Activated CD4-positive, alpha-beta T cell treated with anti-CD3 and anti-CD28 coated beads for 36 hours (primary cell): Measurements from ENCODE around the gene LRRC8E. TPM values are rescaled to one million over a fixed set of nuclear protein-coding genes. Genes with fewer than 3 reads are reported as not detected.

Experiments
- ATAC-seq: fragments of 200-7000 bp; cut with Tn5 transposase; one replicate; pipeline ENCODE4 v1.10.0; 2021; ENCODE audit warnings: mild to moderate bottlenecking, moderate library complexity
- CTCF ChIA-PET: fragments of 350-600 bp; sonication (Branson Sonifier 250); formaldehyde crosslinking; loops from one replicate; lab custom pipeline; 2021; ENCODE audit warnings: antibody characterized with exemption; lab: Charles Lee
- POLR2A ChIA-PET: fragments of 350-600 bp; sonication (Branson Sonifier 250); formaldehyde crosslinking; loops from one replicate; lab custom pipeline; 2021; ENCODE audit warnings: antibody characterized with exemption, inconsistent platforms; lab: Charles Lee
- DNase-seq: peaks from one replicate; pipeline ENCODE4 v3.0.0-alpha.2; 2020
- H3K27ac Mint-ChIP-seq: one replicate; pipeline ENCODE4 v1.8.0; 2021; ENCODE audit warnings: mixed read lengths
- H3K27me3 Mint-ChIP-seq: one replicate; pipeline ENCODE4 v1.8.0; 2021; ENCODE audit warnings: mixed read lengths
- H3K36me3 Mint-ChIP-seq: one replicate; pipeline ENCODE4 v1.8.0; 2021; ENCODE audit warnings: low read depth, mixed read lengths
- H3K4me1 Mint-ChIP-seq: one replicate; pipeline ENCODE4 v1.8.0; 2021; ENCODE audit warnings: mixed read lengths
- H3K4me3 Mint-ChIP-seq: one replicate; pipeline ENCODE4 v1.8.0; 2021; ENCODE audit warnings: mild to moderate bottlenecking, moderate library complexity, mixed read lengths
- H3K9me3 Mint-ChIP-seq: one replicate; pipeline ENCODE4 v1.8.0; 2021; ENCODE audit warnings: low read depth, mixed read lengths
- intact Hi-C, 2 experiments: fragments of 100-400 bp; cut with DNase I in 1 of 2; cut with micrococcal nuclease in 1 of 2; formaldehyde crosslinking; loops; one replicate each; pipeline versions ENCODE4 v1.14.2 to v1.15.1; 2022 to 2024; cut with DNase I, micrococcal nuclease
- total RNA-seq, 2 experiments: library from RNA; stranded (reverse); gene quantifications; one replicate each; pipeline ENCODE4 v1.2.3, GENCODE V29; 2021

The LRRC8E gene
- total RNA-seq, 2 experiments from 2014 or later: not detected

DNA sequence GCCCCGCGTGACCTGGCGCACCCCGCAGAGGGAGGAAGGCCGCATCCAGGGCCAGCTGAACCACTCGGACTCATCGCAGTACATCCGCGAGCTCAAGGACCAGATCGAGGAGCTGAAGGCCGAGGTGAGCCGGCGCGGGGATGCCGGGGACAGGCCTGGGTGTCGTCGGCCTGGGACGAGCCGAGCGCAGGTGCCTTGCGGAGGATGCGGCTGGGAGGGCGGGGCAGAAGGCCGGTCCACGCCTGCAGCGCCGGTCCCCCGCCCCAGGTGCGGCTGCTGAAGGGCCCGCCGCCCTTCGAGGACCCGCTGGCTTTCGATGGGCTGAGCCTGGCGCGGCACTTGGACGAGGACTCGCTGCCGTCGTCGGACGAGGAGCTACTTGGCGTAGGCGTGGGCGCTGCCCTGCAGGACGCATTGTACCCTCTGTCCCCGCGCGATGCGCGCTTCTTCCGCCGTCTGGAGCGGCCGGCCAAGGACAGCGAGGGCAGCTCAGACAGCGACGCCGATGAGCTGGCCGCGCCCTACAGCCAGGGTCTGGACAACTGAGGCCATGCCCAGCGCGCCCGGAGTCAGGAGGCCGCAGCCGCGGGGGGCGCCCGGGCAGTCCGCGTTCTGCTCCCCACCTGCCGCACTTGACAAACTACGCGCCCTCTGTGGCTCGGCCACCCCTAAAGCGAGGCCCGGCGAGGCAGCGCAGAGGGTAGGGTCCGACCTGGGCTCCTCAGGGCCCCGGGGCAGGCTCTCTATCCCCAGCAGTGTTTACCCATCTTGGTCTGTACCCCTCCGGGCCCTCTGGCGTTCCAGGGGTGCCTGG, 24.9 kb upstream of the LRRC8E start:
- Mint-ChIP-seq H3K4me1 (peaks cover 14% of the 10 kb centered on the region), H3K36me3 (no peaks in the 10 kb centered on the region), H3K4me3 (no peak overlapping the region), H3K27ac (no peak overlapping the region), H3K9me3 (no peaks in the 10 kb centered on the region), H3K27me3 (peaks cover 14% of the 10 kb centered on the region)
- ATAC-seq: no peak
- CTCF ChIA-PET: interaction anchor here (0.5 to 1.6 kb wide), 3 partner anchors 16 to 460 kb away, joined by 4 read pairs; no protein-coding TSS in a partner anchor
- intact Hi-C loops: no loop called here
- DNase-seq: peak; percentile 41
- POLR2A ChIA-PET: no interaction called here

DNA sequence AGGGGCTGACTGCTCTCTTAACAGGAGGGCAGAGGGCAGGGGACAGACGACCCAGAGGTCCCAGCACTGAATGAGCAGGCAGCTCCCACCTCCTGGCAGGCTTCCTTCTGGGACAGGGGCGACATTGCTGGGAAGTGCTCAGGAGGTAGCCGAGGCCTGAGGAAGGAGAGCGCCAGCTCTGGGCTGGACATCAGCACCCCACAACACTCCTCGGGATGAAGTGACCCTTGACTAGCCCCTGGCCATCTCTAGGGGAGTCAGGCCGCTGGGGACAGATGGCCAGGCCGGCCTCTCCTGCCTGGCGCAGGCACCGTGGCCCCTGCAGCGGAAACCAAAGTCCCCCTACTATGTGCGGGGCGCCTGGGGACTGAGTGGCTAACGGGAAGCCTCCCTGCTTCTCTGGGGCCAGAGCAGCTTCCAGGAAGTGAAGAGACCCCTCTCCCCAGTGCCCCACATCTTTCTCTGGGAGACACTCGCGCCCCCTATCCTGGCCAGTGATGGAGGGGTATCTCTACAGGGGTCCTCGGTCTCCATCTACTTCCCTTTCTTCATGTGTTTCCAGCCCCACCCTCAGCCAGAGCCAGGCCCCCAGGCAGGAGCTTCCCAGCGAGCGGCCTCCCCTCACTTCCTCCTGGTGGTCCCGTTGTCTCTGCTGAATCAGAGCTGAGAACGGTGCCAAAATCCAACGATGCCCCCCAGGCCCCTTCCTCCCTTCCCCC, 24.2 kb upstream of the LRRC8E start:
- intact Hi-C loops: no loop called here
- DNase-seq (no peak), ATAC-seq (no peak)
- Mint-ChIP-seq H3K36me3 (no peaks in the 10 kb centered on the region), H3K9me3 (no peaks in the 10 kb centered on the region), H3K27ac (no peak overlapping the region), H3K27me3 (peaks cover 14% of the 10 kb centered on the region), H3K4me1 (peaks cover 21% of the 10 kb centered on the region), H3K4me3 (no peak overlapping the region)
- ChIA-PET POLR2A (no interaction called here), CTCF (interaction anchor here (0.5 kb wide), 1 partner anchor 316 kb away, joined by 3 read pairs; no protein-coding TSS in a partner anchor)

DNA sequence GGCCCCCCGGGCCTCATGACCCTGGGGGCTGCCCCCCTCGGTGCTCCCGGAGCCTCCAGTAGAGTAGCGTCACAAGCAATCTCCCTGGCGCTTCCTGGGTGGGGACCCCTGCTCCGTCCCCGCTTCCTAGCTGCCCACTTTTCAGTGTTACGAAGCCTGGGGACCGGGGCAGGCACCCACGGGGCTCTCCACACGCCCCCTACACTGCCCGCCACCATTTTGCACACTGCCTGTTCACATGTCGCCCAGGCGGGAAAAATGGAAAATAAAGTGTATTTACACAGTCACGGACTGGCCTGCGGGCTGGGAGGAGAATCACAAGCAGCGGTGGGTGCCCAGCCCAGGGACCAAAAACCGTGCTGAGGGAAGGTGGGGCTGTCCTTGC, 23.6 kb upstream of the LRRC8E start:
- ATAC-seq: no peak
- H3K4me1 Mint-ChIP-seq: peaks cover 21% of the 10 kb centered on the region
- DNase-seq: no peak
- no peak overlapping the region for H3K27ac Mint-ChIP-seq
- no peak overlapping the region for H3K4me3 Mint-ChIP-seq
- no peaks in the 10 kb centered on the region for H3K9me3 Mint-ChIP-seq
- H3K27me3 Mint-ChIP-seq: peaks cover 14% of the 10 kb centered on the region
- CTCF ChIA-PET: interaction anchor here (0.5 kb wide), 1 partner anchor 317 kb away, joined by 3 read pairs; no protein-coding TSS in a partner anchor
- intact Hi-C loops: no loop called here
- POLR2A ChIA-PET: no interaction called here
- no peaks in the 10 kb centered on the region for H3K36me3 Mint-ChIP-seq

DNA sequence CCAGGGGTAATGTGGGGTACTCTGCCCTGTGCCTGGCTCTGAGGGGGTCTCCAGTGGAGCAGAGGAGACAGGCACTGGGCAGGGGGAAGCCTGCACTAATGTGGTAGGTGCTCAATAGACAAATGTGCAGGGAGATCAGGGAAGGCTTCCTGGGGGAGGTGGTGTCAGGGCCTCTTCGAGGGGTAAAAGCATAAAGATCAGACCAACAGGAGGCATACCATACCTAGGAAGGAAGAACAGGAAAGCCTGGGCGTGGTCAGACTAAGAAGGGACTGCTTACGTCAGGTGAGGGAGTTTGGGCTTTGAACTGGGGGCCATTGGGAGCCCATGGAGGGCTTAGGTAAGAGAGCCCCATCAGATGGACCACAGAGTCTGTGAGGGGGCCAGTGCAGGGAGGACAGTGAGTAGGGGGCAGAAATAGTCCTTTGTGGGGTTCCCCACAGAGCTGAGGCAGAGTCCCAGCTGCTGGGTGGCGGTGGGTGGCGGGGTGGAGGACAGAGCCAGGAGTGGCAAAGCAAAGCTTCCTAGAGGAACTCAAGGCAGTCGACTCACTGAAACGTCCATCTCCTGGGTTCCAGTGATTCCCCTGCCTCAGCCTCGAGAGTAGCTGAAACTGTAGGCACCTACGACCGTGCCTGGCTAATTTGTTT, 22.9 kb upstream of the LRRC8E start:
- H3K4me3 Mint-ChIP-seq: no peak overlapping the region
- H3K27me3 Mint-ChIP-seq: peaks cover 14% of the 10 kb centered on the region
- ChIA-PET CTCF (no interaction called here), POLR2A (no interaction called here)
- ATAC-seq (no peak), DNase-seq (no peak)
- H3K9me3 Mint-ChIP-seq: no peaks in the 10 kb centered on the region
- intact Hi-C loops: no loop called here
- no peak overlapping the region for H3K27ac Mint-ChIP-seq
- peaks cover 25% of the 10 kb centered on the region for H3K4me1 Mint-ChIP-seq
- no peaks in the 10 kb centered on the region for H3K36me3 Mint-ChIP-seq

DNA sequence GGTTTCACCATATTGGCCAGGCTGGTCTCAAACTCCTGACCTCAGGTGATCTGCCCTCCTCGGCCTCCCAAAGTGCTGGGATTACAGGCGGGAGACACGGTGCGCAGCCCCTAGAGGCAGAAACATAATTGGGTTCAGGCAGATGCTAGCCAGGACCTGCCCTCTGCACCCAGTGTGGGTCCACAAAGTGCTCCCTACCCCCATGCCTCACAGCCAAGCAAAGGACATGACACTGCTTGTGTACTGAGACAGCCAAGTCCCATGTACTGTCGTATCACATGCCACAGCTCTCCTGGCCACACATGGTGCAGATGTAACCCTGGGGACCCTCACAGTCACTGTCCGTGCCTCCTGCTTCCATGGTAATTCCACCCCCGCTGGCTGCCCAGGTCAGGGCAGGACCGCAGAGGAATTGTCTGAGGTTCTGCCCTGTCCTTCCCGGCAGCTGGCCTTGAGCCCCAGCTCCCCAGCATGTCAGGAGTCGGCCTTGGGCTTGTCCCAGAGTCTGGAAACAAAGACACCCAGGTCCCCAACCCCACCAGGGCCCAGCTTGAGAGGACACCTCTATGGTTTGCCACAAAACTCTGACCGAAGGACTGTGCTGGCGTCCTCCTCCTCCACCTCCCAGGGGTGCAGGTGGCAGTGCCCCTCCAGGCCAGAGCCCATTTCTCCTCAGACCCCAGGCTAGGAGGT, 21.8 kb upstream of the LRRC8E start:
- ATAC-seq: no peak
- ChIA-PET POLR2A (no interaction called here), CTCF (interaction anchor here (0.6 kb wide), 1 partner anchor 21 kb away, joined by 4 read pairs; no protein-coding TSS in a partner anchor)
- peaks cover 14% of the 10 kb centered on the region for H3K27me3 Mint-ChIP-seq
- no peaks in the 10 kb centered on the region for H3K9me3 Mint-ChIP-seq
- H3K36me3 Mint-ChIP-seq: no peaks in the 10 kb centered on the region
- intact Hi-C loops: no loop called here
- no peak for DNase-seq
- H3K27ac Mint-ChIP-seq: no peak overlapping the region
- peaks cover 35% of the 10 kb centered on the region for H3K4me1 Mint-ChIP-seq
- no peak overlapping the region for H3K4me3 Mint-ChIP-seq

DNA sequence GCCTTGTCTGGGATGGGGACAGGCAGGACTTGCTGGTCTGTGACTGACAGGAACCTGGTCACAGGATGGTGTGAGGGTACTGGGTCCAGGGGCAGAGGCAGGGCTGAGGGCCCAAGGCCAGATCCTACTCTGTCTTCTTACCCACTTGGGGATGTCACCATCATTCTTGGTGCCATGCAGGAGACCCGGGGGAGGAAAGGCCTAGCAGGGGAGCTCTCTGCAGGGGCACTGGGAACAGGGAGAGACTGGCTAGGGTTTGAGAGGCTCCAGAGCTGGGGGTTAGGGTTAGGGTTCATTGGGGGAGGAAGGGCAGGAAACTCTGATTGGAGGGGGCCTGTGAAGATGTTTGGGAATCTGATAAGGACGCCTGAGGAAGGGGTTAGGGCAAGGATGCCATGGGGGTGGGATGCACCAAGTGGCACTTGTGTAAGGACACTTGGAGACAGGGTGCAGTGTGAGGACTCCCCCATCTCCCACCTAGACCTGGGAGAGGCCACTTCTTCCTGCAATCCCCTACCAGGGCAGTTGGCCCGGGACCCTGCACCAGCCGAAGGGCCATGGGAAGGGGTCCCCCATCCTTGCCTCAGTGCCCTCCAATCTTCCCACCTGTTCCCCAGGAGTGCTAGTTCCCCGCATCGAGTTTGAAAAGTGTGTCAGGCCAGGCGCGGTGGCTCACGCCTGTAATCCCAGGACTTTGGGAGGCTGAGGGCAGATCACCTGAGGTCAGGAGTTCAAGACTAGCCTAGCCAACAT, 21.0 kb upstream of the LRRC8E start:
- Mint-ChIP-seq H3K27ac (no peak overlapping the region), H3K36me3 (no peaks in the 10 kb centered on the region), H3K4me1 (peaks cover 41% of the 10 kb centered on the region), H3K27me3 (peaks cover 20% of the 10 kb centered on the region), H3K4me3 (no peak overlapping the region), H3K9me3 (no peaks in the 10 kb centered on the region)
- intact Hi-C loops: no loop called here
- DNase-seq (no peak), ATAC-seq (no peak)
- CTCF ChIA-PET: interaction anchor here (2.5 kb wide), 1 partner anchor 52 kb away, joined by 32 read pairs; the partner anchor contains the start of gene SNAPC2
- POLR2A ChIA-PET: no interaction called here

DNA sequence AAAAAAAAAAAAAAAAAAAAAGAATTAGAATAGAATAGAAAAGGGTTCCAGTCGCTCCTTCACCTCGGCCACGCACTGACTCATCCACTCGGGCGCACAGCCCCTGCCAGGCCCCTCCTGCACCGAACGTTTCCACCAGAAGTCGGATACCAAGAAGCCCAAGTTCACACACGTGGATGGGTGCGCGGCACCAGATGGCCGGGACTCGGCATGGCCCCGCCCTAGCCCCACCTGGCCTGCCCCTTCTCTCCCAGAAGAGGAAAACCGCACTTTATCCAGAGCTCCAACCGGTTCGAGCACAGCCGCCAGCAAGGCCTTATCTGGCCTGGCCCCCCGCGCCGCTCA, 20.0 kb upstream of the LRRC8E start:
- intact Hi-C loops: loop anchor here (2.0 kb wide), 4 partner anchors 39 to 239 kb away; partner anchors contain the start of genes ELAVL1 (in 1 of the 2), PET100 (in 1 of the 2), STXBP2 (in 1 of the 2) and XAB2 (in 1 of the 2)
- DNase-seq: peak; percentile 63
- Mint-ChIP-seq H3K36me3 (no peaks in the 10 kb centered on the region), H3K4me3 (peak overlapping the region; percentile 70), H3K4me1 (peaks cover 43% of the 10 kb centered on the region), H3K27me3 (peaks cover 26% of the 10 kb centered on the region), H3K27ac (no peak overlapping the region), H3K9me3 (no peaks in the 10 kb centered on the region)
- no peak for ATAC-seq
- POLR2A ChIA-PET: interaction anchor here (1.8 kb wide), 1 partner anchor 53 kb away, joined by 8 read pairs; the partner anchor contains the start of gene SNAPC2
- CTCF ChIA-PET: interaction anchor here (0.7 to 2.5 kb wide), 10 partner anchors 10 to 514 kb away, joined by 3 to 32 read pairs (median 4); partner anchors contain the start of genes MAP2K7, SNAPC2 and TIMM44

DNA sequence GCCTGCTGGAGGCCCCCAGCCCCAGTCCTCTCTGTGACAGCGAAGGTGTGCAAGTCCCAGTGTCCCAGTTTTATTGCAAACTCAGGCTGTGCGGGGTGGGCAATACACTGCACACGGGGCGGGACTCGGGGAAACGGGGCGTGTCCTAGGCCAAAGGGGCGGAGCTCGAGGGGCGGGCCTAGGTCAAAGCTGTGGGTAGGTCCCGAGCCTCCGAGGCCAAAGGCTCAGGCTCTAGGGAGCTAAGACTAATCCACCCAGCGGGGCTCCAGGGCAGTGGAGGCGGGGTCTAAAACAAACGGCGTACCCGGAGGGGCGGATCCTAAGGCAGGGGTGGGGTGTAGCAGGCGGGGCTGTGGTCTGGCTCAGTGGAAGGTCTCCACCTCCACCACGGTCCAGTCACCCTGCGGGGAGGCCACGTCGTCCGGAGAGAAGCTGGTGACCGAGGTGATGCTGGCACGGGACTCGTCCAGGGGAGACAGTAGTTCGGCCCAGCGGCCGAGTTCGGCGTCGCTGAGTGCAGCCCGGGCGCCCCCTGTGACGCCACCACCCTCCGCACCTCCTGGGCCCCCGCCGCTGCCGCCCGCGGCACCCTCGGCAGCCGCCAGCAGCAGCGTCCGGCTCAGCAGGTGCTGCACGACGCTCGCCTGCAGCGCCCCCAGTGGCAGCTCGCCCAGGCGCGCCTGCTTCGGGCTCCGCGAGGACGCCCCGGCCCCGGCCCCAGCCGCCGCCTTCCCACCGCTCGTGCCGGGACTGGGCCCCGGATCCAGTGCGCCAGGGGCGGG, 19.4 kb upstream of the LRRC8E start:
- ChIA-PET POLR2A (interaction anchor here (0.6 to 1.8 kb wide), 4 partner anchors 52 to 521 kb away, joined by 3 to 8 read pairs (median 3); partner anchors contain the start of genes RAB11B, SNAPC2 and TIMM44), CTCF (interaction anchor here (0.7 to 2.5 kb wide), 19 partner anchors 11 to 771 kb away, joined by 3 to 32 read pairs (median 4); partner anchors contain the start of genes MAP2K7, SNAPC2 and TIMM44)
- H3K36me3 Mint-ChIP-seq: no peaks in the 10 kb centered on the region
- peak overlapping the region; percentile 51 for H3K27ac Mint-ChIP-seq
- H3K4me3 Mint-ChIP-seq: peak overlapping the region; percentile 70
- H3K9me3 Mint-ChIP-seq: no peaks in the 10 kb centered on the region
- peaks cover 29% of the 10 kb centered on the region for H3K27me3 Mint-ChIP-seq
- ATAC-seq: peak; percentile 75
- peak; percentile 92 for DNase-seq
- peaks cover 47% of the 10 kb centered on the region for H3K4me1 Mint-ChIP-seq
- intact Hi-C loops: loop anchor here (1.0 to 2.0 kb wide), 12 partner anchors 34 to 544 kb away; partner anchors contain the start of genes CERS4 (in 1 of the 2), ELAVL1 (in 1 of the 2), MAP2K7 (in 1 of the 2) and MARCHF2 (in 1 of the 2)

DNA sequence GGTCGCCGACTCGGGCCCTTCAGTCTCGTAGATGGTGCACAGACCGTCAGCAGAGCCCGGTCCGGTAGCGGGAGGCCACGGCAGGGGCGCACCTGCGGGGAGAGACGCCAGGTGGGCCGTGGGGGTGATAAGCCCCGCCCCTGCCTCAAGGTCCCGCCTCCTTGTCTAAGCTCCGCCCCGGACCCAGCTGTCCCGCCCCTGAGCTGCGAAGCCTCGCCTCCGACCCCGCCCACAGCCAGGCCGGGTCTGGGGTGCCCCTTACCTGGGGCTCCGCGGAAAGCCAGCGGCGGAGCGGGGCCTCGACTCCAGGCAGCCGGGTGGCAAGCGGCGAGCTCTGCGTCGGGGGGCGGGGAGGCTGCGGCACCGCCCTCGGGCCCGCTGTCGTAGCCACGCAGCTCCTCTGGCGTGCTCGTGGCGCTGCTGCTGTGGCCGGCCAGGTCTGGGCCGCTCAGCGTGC, 18.8 kb upstream of the LRRC8E start:
- POLR2A ChIA-PET: interaction anchor here (0.6 to 1.8 kb wide), 4 partner anchors 51 to 521 kb away, joined by 3 to 8 read pairs (median 3); partner anchors contain the start of genes RAB11B, SNAPC2 and TIMM44
- DNase-seq: peak; percentile 90
- H3K4me1 Mint-ChIP-seq: peaks cover 47% of the 10 kb centered on the region
- peak overlapping the region; percentile 57 for H3K4me3 Mint-ChIP-seq
- no peaks in the 10 kb centered on the region for H3K9me3 Mint-ChIP-seq
- H3K36me3 Mint-ChIP-seq: no peaks in the 10 kb centered on the region
- peaks cover 27% of the 10 kb centered on the region for H3K27me3 Mint-ChIP-seq
- H3K27ac Mint-ChIP-seq: no peak overlapping the region
- ATAC-seq: peak; percentile 62
- CTCF ChIA-PET: interaction anchor here (0.6 to 2.5 kb wide), 24 partner anchors 11 to 1767 kb away, joined by 3 to 32 read pairs (median 4); partner anchors contain the start of genes CERS4, MAP2K7, SNAPC2 and TIMM44
- intact Hi-C loops: loop anchor here (1.0 to 2.0 kb wide), 12 partner anchors 34 to 544 kb away; partner anchors contain the start of genes CERS4 (in 1 of the 2), ELAVL1 (in 1 of the 2), MAP2K7 (in 1 of the 2) and MARCHF2 (in 1 of the 2)
